Measurements from ENCODE around the gene CDCP1.
A peak's percentile ranks its signal among the peaks of the same experiment; 100 is the strongest.

Gene CDCP1, protein sequence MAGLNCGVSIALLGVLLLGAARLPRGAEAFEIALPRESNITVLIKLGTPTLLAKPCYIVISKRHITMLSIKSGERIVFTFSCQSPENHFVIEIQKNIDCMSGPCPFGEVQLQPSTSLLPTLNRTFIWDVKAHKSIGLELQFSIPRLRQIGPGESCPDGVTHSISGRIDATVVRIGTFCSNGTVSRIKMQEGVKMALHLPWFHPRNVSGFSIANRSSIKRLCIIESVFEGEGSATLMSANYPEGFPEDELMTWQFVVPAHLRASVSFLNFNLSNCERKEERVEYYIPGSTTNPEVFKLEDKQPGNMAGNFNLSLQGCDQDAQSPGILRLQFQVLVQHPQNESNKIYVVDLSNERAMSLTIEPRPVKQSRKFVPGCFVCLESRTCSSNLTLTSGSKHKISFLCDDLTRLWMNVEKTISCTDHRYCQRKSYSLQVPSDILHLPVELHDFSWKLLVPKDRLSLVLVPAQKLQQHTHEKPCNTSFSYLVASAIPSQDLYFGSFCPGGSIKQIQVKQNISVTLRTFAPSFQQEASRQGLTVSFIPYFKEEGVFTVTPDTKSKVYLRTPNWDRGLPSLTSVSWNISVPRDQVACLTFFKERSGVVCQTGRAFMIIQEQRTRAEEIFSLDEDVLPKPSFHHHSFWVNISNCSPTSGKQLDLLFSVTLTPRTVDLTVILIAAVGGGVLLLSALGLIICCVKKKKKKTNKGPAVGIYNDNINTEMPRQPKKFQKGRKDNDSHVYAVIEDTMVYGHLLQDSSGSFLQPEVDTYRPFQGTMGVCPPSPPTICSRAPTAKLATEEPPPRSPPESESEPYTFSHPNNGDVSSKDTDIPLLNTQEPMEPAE

DNA sequence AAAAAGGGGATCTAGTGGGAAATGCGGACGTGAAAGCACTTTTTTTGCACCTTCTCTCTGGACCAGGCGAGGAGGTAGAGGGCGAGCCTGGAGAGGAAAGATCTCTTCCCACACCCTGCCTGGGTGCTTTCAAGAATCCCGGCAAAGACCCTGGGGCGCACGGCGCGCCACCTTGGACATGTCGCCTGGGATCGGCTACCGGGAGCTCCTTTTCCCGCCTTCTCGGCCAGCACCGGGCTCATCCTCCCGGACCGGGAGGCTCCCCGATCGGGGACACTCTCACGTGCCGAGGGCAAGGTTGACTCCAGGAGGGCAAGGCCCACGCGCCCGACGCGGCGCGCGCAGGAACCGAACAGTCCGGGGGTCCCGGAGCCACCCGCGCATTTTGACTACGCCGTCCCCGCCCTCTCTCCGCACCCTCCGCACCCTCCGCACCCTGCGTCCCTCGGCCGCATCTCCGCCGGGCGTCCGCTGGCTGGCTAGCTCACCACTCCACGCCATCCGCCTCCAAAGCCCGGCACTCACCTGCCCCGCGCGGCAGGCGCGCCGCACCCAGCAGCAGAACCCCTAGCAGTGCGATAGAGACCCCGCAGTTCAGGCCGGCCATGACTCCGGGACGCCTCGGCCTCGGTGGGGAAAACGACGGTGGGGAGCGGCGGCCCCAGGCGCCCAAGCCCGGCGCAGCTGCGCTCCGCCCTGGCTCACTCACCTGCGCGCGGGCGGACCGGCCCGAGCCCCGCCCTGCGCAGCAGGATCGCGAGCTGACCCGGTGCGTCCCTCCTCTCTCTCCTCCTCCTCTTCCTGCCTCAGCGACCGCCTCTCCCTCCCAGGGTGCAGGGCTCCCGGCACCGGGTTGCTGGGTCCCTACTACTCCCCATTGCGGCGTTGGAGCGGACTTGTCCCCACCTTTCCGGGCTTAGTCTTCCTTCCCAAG is at the start of gene CDCP1:
Gene CDCP1, minus strand, starts transcription at position 698 of the 934 bp plus-strand sequence. Its CDS starts 91 bp downstream, at position 607.
- DNase-seq: no peak

DNA sequence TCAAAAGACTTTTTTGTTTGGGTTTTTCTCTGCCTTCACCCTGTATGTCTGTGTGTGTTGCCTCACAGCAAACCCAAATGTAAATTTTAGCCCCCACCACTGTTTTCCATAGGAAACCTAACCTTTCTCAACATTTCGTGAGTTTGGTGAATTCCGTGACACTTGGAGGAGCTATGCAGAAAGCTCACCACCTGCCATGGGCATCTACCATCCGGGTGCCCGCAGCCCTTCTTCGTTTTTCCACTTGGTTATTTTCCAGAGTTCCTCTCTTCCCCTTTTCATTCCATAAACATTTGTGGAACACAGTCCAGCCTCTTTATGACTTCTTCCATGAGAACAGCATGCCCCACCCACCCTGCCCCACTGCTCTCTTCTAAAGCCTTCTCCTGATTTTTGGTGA is 48.6 kb upstream of the CDCP1 start:
- no peak for DNase-seq

DNA sequence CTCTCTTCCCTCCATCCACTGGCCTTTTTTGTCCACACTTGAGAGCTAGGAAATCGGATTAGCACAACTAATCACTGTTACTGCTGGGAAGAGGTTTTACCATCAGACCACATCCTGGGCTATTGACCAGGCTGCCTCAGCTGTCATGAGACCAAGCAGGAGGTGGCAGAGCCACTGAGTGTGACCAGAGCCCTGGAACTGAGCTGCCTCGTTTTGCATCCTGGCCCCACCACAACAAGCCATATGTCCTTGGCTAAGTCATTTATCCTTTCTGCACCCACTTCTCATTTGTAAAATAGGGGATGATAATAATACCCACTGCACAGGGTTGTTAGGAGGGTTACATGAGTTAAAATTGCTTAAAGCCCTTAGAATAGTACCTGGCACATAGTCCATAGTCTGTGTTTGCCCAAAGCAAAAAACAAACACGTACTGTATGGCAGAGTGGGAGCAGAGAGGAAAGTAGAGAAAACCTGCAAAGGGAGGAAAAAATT is 45.8 kb upstream of the CDCP1 start:
- DNase-seq: no peak

DNA sequence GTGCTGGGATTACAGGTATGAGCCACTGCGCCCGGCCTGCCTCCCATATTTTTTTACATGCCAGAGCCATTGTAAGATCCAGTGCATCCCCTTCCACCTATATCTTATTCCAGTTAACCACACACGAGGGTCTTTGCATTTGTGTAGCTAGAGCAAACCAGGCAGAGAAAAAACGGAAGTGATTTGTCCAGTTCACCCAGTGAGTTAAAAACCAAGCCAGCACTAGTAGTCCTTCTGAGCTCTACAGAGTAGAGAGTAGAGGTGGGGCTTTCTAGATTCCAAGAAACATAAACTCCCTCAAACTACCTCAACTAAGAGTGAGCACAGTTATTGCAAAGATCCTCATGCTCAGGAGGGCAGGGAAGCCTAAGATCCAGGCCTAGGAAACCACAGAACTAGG is 45.2 kb upstream of the CDCP1 start:
- DNase-seq: no peak

DNA sequence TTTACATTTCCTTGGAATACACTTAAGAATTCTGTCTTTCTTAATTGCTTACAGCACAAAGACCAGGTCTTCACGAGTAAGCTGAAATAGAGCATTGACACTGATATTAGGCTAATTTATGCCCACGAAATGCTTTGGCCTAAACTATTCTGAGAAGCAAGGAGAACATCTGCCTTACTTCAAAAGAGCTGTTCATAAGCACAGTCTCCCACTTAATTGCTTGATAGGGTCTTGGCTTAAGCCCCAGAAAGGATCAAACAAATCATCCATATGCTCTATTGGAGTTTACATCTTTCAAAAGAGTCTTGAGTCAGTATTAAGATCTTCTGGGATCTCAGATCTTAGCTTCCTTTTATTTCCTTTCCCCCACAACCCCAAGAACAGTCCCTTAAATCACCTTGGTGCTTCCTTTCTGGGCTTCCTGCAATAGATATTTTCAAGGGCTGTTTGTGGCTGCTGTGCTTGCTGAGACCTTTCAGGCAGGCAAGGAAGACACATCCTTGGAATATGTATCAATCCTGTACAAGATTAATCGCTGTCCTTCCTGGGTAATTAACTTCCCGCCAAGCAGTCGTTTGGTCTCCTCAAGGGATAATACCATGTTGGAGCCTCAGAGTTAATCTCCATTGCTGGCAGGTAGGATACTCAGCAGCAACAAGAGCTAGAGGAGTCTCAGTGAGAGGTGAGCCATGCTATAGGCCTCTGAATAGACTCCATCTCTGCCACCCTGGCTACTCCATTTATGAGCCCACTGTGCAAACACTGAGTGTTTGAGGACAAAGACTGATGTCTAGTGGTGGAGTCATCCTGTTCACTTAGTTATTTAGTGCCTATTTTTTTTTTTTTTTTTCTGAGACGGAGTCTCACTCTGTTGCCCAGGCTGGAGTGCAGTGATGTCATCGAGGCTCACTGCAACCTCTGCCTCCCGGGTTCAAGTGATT is 42.8 kb upstream of the CDCP1 start:
- DNase-seq: no peak

DNA sequence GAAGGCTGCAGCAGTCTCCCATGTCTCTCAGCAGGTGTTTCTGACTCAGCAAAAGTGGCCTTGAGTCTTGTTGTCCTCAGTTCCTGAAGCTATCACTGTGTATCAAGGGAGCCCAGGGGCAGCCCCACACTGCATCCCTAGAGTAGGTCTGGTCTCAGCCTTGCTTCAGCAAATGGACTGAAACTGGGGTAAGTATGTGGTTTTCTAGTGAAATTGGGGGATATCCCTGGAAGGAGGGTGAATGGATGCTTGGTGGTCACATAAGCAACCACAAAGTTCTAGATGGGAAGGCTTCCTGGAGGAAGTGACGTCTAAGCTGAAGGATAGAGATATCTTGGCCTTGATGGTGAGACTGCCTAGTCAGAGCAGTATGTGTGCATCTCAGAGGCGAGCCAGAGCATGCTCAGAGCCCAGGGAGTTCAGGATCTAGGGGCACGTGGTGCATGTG is 41.5 kb upstream of the CDCP1 start:
- no peak for DNase-seq

DNA sequence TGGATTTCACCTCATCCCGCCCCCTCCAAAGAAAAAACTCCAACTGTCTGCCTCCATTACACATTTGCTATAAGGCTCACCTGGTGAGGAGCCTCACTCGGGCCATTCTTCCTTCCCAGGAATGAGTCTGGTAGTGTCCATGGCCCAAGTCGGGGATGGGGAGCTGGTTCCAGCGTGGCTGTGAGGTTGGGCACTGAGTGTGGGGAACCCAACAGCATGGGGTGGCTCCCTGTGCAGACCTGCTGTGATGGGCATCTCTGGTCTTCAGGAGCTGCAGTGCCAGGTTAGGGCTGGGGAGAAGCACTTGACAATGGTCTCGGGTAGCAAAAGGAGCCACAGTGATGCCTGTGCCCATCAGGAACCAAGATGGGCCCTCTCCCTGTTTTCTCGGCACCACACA is 40.7 kb upstream of the CDCP1 start:
- no peak for DNase-seq

DNA sequence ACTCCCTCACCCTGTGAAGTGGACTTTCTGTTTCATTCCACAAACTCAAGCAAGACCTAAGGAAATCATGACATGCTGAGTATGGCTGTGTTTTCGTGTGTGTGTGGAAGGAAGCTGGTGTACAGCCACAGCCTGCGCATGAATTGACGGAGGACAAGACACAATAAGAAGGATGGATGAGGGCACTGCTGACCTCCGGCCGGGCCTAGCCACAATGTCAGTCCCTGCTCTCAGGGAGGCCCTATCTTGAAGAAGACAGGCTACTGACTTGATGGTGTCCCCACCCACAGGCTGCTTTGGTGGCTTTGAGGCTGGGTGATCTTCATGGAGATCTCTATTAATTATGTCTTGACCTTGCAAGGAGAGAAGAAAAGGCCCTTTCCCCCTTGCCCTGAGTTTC is 39.3 kb upstream of the CDCP1 start:
- DNase-seq: no peak

DNA sequence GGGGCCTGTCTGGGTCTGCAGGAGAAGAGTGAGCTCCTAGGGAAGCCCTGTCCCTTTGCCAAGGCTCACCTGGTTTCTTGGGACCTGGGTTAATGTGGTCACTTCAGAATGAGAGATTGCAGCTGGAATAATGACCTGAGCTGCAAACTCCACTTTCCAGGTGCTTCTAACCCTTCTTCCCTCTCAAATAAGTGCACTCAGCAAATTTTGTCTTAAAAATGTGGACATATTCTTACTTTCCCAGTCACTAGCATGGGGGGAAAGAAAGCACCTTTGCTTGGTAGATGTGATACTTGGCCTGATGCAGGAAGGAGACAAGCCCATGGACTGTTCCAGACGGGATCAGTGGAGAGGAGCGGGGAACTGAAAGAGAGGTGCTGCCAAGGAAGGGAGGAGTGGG is 38.9 kb upstream of the CDCP1 start:
- no peak for DNase-seq

DNA sequence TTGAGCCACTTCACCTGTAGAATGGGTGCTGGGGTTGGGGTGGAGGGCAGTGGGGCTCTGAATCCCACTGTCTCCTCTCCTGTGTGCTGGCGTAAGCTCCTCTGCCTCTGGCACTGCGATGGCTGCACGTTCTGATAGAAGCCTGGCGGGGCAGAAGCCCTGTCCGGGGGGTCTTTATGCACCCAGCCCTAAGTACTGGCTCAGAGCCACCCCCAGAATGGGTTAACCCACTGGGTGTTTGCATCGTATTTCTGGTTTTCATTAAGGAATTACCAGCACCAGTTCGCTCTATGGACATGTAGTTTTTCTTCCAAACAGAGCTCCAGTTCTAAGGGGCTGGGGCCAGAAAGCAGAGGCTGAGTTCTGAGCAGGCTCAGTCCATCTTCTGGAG is 37.7 kb upstream of the CDCP1 start:
- DNase-seq: no peak

DNA sequence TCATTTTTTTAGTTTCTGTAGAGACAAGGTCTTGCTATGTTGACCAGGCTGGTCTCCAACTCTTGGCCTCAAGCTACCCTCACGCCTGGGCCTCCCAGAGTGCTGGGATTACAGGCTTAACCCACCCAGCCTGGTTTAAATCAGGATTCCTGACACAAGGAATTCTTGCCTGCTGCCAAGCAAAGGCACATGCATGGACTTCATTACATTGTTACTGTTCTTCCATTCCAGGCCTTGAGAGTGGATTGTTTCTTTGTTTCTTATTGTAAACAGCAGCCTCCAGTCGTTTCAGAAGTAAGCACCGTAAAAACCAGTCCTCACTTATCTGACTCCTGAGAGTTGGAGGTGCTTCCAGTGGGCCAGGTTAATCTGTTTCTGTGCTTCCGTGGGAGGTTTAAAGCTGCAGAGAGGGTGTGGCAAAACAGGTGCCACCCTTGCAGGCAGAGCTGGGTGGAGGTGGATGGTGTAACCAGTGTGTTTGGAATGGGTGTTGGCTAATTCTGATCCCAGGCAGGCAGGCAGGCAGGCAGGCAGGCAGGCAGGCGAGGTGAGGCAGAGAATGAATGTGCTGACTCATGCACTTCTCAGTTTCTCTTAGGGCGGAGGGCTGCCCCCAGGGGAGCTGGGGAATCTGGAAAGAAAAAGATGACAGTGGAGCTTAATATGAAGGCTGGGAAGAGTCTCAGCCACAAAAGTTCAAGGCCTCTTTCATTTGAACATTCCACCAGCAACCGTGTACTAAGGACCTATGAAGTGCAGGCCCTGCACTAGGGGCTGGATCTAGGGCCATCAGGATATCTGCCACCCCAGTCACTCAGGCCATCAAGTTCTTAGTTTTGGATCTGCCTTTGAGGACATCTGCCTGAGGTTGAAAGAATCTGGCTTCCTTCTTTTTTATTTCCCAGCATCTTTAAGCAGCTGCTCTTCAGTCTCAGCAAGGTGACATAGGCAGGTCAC is 37.0 kb upstream of the CDCP1 start:
- DNase-seq: peak; percentile 64

DNA sequence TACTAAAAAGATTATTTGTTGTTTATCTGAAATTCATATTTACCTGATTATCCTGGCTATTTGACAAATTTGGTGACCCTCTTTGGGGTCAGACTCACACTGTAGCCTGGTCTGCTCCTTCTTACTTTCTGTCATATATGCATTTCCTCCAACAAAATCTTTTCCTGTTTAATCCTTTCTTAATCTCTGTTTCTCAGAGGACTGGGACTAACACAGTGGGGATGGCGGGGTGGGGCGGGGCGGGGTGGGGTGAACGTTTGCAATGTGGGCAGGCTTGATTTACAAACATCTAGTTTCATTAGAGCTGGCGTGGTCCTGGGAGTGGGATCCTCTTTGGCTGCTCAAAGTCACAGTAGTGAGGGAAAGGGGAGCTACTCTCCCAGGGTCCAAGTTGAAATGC is 35.3 kb upstream of the CDCP1 start:
- no peak for DNase-seq

DNA sequence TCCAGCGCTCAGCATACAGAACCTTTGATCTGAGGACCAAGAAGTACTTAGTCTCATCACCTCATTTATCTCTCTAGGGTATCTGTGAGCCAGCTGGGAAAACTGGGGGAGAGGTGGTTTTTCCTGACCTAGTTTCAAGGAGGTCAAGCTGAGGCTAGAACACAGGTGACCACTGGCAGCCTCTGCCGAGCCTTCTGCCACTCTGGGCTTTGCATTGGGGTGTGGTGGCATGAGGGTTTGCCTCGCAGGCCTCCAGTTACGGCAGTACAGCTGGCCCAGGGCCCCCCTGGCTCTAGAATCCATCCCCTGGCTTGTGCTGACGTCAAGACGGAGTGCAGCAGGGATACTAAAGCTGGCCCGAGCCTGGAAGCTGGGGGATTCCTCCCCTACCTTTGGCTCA is 34.7 kb upstream of the CDCP1 start:
- DNase-seq: no peak

DNA sequence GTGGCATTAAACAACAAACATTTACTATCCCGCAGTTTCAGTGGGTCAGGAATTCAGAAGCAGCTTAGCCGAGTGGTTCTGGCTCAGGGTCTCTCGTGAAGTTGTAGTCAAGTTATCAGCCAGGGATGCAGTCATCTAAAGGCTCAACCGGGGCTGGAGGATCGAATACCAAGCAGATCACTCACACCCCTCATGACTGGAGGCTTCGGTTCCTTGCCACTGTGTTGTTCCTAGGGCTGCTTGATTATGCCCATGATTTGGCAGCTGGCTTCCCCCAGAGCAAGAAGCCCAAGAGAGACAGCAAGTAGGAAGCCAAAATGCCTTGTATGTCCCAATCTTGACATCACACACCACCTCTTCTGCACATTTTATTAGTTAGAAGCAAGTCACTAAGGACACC is 33.9 kb upstream of the CDCP1 start:
- peak; percentile 44 for DNase-seq

DNA sequence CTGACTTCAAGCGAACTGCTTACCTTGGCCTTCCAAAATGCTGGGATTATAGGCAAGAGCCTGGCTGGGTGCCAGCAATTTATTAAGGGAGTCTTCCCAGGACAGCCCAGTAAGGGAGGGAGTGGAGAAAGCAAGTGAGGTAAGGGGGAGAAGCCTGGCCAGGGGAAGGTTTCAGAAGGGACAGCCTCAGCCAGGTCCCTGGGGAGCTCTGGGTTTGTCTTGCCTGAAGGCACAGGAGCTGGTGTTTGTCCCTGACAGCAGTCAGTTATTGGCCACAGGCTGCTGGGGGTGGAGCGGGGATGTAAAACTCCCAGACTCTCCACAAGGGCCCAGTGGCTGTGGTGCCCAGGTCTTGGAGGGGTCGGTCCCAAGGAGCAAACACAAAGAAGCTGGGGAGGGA is 33.0 kb upstream of the CDCP1 start:
- peak; percentile 26 for DNase-seq

DNA sequence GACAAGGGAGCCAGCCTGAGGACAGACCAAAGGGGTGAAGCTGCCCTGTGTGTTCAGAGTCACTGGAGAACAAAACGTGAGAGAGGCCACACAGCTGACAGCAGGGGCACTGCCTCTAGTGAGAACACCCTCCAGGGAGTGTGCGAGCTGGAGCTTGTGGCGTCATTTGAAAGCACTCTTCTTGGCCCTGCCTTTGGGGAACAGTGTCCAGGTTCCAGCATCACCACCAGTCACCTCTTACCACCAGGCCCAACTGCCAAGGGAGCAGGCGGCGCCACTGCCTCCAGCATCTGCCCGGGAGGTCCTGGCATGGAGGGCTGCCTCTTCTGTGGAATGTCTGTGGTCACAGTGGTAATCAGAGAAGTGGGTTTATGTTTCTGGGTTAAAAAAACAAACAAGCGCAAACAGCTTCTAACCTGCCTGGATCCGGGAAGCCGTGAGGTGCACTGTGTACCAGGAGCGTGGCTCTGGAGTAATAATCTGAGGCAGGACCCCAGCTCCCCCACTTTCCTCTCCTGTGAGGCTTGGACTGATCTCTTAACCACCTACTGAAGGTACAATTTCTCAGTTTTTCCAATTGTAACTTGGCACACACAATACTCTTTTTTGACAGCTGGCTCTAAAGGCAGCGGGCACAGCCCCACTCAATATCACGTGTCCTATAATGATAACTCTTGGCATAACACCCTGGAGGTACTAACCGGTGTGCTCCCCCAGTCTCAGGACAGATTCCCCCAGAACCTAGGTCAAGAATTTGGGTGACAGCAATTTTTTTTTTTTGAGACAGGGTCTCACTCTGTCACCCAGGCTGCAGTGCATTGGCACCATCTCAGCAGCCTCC is 32.2 kb upstream of the CDCP1 start:
- DNase-seq: peak; percentile 85

DNA sequence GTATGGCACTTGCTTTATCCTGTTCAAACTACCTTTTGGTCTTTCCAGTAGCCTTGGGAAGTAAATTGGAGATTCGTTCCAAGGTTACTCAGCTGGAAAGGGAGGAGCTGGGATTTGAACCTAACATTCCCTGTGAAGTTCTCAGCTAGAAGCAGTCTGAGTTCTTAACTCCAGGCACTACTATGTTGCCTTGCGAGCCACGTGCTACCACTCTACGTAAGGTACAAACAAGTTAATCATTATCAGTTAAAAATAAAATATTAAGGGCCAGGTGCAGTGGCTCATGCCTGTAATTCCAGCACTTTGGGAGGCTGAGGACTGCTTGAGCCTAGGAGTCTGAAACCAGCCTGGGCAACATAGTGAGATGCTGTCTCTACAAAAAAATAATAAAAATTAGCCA is 30.7 kb upstream of the CDCP1 start:
- no peak for DNase-seq

DNA sequence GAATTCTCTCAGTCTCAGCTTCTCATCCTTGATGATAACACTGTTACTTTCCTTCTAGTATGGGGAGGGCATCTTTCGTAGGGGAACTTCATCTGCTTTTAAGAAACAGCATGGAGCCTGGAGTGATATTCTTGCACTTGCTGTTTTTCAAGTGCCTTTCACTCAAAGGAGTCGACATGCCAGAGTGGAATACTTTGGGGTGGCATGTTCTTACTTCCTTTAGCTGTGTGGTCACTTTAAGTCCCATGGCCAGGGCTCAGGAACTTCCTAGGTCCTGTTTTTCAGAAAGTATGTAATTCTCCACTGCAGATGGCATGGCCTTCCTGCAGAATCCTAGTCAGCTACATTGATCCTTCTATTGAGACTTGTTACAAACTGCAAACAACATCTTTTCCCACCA is 28.1 kb upstream of the CDCP1 start:
- no peak for DNase-seq

DNA sequence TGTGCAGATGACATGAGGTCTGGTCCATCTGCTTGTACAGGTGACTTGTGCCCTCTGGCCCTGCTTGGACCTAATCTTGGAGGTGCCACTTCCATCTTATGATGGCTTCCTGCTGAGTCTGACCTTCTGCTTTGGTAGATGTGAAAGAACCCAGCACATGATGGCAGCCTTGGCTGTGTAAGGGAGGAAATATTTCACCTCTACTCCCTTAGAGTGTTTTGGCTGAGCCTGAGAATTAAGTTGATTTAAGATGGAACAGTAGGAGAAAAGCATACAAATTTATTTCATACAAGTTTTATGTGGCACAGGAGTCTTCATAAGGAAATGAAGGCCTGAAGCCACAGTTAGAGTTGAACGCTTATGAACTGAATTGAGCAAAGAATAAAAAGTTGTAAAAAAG is 27.6 kb upstream of the CDCP1 start:
- DNase-seq: no peak

Measured in T1000 (cell line).